K562 (cell line): ENCODE data around the gene ZSWIM3. TPM values are rescaled to one million over a fixed set of nuclear protein-coding genes. Genes with fewer than 3 reads are reported as not detected.
A peak's percentile ranks its signal among the peaks of the same experiment; 100 is the strongest.

Experiments used
- ATF7 ChIP-seq: fragments of 450-650 bp; IDR thresholded peaks from 2 replicates; pipeline ENCODE4 v1.7.1; 2014; ENCODE audit warnings: mild to moderate bottlenecking, moderate library complexity
- FOXP1 ChIP-seq: sonication (generic); formaldehyde crosslinking; IDR thresholded peaks from 2 replicates; pipeline ENCODE4 v1.8.0; 2022; ENCODE audit warnings: mild to moderate bottlenecking, missing genetic modification reagents
- GTF2A2 ChIP-seq: IDR thresholded peaks from 2 replicates; pipeline ENCODE4 v1.6.1; 2016; ENCODE audit warnings: mild to moderate bottlenecking, missing genetic modification characterization, missing compliant biosample characterization
- HLTF ChIP-seq: fragments of 450-650 bp; IDR thresholded peaks from 2 replicates; pipeline ENCODE4 v1.6.1; 2016
- LEF1 ChIP-seq: fragments of 450-650 bp; IDR thresholded peaks from 2 replicates; pipeline ENCODE4 v1.6.1; 2016; ENCODE audit warnings: mild to moderate bottlenecking
- NFIC ChIP-seq: fragments of 450-650 bp; IDR thresholded peaks from 2 replicates; pipeline ENCODE4 v1.6.1; 2017; ENCODE audit warnings: mild to moderate bottlenecking, inconsistent platforms
- NONO ChIP-seq, 2 experiments: fragments of 200-400 bp in 1 of 2; fragments of 450-650 bp in 1 of 2; formaldehyde crosslinking in 1 of 2; IDR thresholded peaks; 2 replicates each; pipeline ENCODE4 v1.6.1; 2017; ENCODE audit warnings: low read depth in 2 of 2, mild to moderate bottlenecking in 2 of 2, moderate library complexity in 2 of 2, low read length in 1 of 2
- PTBP1 ChIP-seq: fragments of 200-400 bp; formaldehyde crosslinking; IDR thresholded peaks from 2 replicates; pipeline ENCODE4 v1.6.1; 2017; ENCODE audit warnings: low read depth, low read length
- SIN3A ChIP-seq, 2 experiments: fragments of 150-350 bp in 1 of 2; IDR thresholded peaks; 2 replicates each; pipeline ENCODE4 v1.6.1; 2011 to 2016; ENCODE audit warnings: borderline replicate concordance in 2 of 2, low read depth in 2 of 2, low read length in 2 of 2, mild to moderate bottlenecking in 2 of 2, moderate library complexity in 2 of 2; ENCODE audit not compliant: control insufficient read depth in 1 of 2
- SUPT5H ChIP-seq: fragments of 450-650 bp; IDR thresholded peaks from 2 replicates; pipeline ENCODE4 v1.6.1; 2016
- ZNF407 ChIP-seq: fragments of 450-650 bp; IDR thresholded peaks from 2 replicates; pipeline ENCODE4 v1.6.1; 2016; ENCODE audit warnings: low read depth
- polyA plus RNA-seq, 8 experiments: library from polyadenylated mRNA; depleted of rRNA in 4 of 8; stranded (reverse) in 5 of 8; unstranded in 3 of 8; fragments of >200 nt; fragmentation: Nextera tagmentation in 2 of 8; fragmentation: Illumina TruSeq in 1 of 8; extraction: Ambion mirVana in 2 of 8; extraction: Trizol in 1 of 8; gene quantifications; 2 replicates each; pipeline versions ENCODE4 v1.2.1 to v1.2.3, GENCODE V29; 2011 to 2014; ENCODE audit warnings: inconsistent platforms in 1 of 8, missing spikeins in 1 of 8
- total RNA-seq, 7 experiments: library from RNA; depleted of rRNA in 6 of 7; stranded (reverse); fragments of >200 nt in 6 of 7; fragmentation: Illumina TruSeq in 2 of 7; extraction: Trizol in 2 of 7; gene quantifications; 2 replicates each; pipeline versions ENCODE4 v1.2.1 to v1.2.3, GENCODE V29; 2011 to 2021; ENCODE audit warnings: low replicate concordance in 1 of 7
- TF ChIP-seq, protein P1 (sequence below): IDR thresholded peaks from 2 replicates; pipeline ENCODE4 v1.6.1; 2011; ENCODE audit warnings: borderline replicate concordance, low read depth, mild to moderate bottlenecking, moderate library complexity, low read length; ENCODE audit not compliant: insufficient read depth, poor library complexity, severe bottlenecking
- TF ChIP-seq, protein P2 (sequence below): fragments of 450-650 bp; formaldehyde crosslinking; IDR thresholded peaks from 2 replicates; pipeline ENCODE4 v1.4.0; 2020; ENCODE audit warnings: mild to moderate bottlenecking, mixed read lengths

ZSWIM3 gene
- total and polyA plus RNA-seq, 9 of the 15 experiments (the other 6 are each of a cell fraction or from before 2014, with no cell fraction given), result 1.7 to 4.3 (median 2.9) TPM

DNA sequence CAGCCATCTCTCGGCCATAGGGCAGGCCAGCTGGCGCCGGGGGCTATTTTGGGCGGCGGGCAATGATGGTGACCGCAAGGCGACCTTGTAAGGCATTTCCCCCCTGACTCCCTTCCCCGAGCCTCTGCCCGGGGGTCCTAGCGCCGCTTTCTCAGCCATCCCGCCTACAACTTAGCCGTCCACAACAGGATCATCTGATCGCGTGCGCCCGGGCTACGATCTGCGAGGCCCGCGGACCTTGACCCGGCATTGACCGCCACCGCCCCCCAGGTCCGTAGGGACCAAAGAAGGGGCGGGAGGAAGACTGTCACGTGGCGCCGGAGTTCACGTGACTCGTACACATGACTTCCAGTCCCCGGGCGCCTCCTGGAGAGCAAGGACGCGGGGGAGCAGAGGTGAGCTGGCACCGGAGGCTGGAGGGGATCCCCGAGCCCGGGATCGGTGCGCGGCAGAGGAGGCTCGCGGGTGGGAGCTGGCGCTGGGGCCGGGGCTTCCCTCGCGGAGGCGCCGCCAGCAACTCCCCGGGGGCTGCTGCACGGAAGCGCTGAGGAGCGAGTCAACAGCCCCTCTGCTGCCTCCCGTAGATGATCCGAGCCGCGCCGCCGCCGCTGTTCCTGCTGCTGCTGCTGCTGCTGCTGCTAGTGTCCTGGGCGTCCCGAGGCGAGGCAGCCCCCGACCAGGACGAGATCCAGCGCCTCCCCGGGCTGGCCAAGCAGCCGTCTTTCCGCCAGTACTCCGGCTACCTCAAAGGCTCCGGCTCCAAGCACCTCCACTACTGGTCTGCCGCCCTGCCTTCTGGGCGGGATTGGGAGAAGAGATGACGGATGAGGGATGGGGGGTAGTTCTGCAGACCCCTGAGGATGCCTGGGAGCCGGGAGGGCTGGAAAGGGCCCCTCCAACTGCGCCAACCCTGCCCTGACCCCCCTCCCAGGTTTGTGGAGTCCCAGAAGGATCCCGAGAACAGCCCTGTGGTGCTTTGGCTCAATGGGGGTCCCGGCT is 33.9 kb downstream of the ZSWIM3 start, which contains the start of the genes CTSA and NEURL2 (continued):
- TF ChIP-seq, protein P1, sequence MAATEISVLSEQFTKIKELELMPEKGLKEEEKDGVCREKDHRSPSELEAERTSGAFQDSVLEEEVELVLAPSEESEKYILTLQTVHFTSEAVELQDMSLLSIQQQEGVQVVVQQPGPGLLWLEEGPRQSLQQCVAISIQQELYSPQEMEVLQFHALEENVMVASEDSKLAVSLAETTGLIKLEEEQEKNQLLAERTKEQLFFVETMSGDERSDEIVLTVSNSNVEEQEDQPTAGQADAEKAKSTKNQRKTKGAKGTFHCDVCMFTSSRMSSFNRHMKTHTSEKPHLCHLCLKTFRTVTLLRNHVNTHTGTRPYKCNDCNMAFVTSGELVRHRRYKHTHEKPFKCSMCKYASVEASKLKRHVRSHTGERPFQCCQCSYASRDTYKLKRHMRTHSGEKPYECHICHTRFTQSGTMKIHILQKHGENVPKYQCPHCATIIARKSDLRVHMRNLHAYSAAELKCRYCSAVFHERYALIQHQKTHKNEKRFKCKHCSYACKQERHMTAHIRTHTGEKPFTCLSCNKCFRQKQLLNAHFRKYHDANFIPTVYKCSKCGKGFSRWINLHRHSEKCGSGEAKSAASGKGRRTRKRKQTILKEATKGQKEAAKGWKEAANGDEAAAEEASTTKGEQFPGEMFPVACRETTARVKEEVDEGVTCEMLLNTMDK, result peak; percentile 85
- TF ChIP-seq, protein P2, sequence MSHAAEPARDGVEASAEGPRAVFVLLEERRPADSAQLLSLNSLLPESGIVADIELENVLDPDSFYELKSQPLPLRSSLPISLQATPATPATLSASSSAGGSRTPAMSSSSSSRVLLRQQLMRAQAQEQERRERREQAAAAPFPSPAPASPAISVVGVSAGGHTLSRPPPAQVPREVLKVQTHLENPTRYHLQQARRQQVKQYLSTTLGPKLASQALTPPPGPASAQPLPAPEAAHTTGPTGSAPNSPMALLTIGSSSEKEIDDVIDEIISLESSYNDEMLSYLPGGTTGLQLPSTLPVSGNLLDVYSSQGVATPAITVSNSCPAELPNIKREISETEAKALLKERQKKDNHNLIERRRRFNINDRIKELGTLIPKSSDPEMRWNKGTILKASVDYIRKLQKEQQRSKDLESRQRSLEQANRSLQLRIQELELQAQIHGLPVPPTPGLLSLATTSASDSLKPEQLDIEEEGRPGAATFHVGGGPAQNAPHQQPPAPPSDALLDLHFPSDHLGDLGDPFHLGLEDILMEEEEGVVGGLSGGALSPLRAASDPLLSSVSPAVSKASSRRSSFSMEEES, result peak; percentile 96
- TF ChIP-seq HLTF (no peak), ZNF407 (no peak), NONO (IDR thresholded peaks at IDR 0.05; ENCODE audit: low read depth in 2 of 2, low read length in 1 of 2) (peak; percentile 10 to 47; a peak in 1 of 4 replicates), LEF1 (peak; percentile 67; the same call in 1 of the 2 replicates), GTF2A2 (tag) (no peak), NFIC (peak; percentile 13; the same call in 1 of the 2 replicates), SUPT5H (peak; percentile 65; the same call in 1 of the 2 replicates), SIN3A (IDR thresholded peaks at IDR 0.05; ENCODE audit: borderline replicate concordance in 2 of 2, control insufficient read depth in 1 of 2, low read depth in 2 of 2, low read length in 2 of 2) (peak; percentile 98 to 100), PTBP1 (no peak), FOXP1 (CRISPR knock-in tag) (0 out of 2 replicates have a peak, but pooled peaks have one; percentile 80), ATF7 (peak; percentile 69)
